ENCODE results near the gene SYNDIG1. TPM values are rescaled to one million over a fixed set of nuclear protein-coding genes. Genes with fewer than 3 reads are reported as not detected.

Gene SYNDIG1
- total RNA-seq, 2 donors from 2014 or later = 0.78 TPM; not detected in 1

GRCh38 chr20:24657196-24657595, 187.8 kb downstream of the SYNDIG1 start:
- TF ChIP-seq, protein P1, sequence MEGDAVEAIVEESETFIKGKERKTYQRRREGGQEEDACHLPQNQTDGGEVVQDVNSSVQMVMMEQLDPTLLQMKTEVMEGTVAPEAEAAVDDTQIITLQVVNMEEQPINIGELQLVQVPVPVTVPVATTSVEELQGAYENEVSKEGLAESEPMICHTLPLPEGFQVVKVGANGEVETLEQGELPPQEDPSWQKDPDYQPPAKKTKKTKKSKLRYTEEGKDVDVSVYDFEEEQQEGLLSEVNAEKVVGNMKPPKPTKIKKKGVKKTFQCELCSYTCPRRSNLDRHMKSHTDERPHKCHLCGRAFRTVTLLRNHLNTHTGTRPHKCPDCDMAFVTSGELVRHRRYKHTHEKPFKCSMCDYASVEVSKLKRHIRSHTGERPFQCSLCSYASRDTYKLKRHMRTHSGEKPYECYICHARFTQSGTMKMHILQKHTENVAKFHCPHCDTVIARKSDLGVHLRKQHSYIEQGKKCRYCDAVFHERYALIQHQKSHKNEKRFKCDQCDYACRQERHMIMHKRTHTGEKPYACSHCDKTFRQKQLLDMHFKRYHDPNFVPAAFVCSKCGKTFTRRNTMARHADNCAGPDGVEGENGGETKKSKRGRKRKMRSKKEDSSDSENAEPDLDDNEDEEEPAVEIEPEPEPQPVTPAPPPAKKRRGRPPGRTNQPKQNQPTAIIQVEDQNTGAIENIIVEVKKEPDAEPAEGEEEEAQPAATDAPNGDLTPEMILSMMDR (IDR thresholded peaks at IDR 0.05) = peak in 2 of 7 experiments; percentile 14 to 28
- TF ChIP-seq POLR2A (IDR thresholded peaks at IDR 0.05) = no peak
- Histone ChIP-seq H3K4me3 (no peak overlapping the region), H3K36me3 (replicated peaks in 1 of 2; ENCODE audit: insufficient read depth in 1 of 2, low read depth in 2 of 2) (no peaks in the 10 kb centered on the region), H3K27ac (no peak overlapping the region), H3K27me3 (no peaks in the 10 kb centered on the region), H3K4me1 (no peaks in the 10 kb centered on the region), H3K9me3 (no peaks in the 10 kb centered on the region)
- DNase-seq (peak in 3 of 4 donors; percentile 13 to 58 (median 41)), ATAC-seq (no peak)
- 42 to 62% methylated on average over 8 of the region's 8 CpGs for WGBS, 2 donors
- intact Hi-C loops (cut with DNase I) = no loop called here

DNA sequence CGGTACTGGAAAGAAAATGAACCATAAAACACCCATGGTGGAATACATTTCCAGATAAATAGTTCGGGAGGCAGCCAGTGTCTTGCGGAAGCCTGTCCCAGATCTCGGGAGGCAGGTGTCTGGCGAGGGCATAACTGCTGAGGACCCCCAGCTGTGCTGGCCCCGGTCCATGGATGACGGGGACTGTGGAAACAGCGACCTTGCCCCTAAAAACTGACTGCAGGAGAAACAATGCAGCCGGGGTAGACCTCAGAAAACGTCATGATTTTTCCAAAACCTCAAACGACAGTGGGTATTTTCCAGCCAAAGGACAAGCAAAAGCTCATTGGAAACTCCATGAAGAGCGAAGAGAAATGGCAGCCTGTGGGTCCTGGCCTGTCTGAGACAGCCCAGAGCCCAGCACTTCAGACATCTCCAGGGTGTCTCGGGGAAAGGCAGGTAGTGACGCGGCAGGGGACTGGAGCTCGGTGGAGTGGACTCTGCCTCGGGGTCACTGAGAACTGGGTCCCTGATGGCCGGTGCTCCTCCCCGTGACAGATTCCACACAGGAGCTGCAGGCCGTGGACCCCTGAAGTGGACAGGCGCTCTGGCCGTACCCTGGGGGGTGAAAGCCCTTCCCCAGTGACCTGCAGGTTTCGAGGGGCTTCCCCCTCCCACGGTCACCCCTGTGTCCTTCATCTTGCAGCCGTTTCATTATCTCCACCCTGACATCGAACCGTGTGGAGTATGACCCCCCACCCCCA, 188.6 kb downstream of the SYNDIG1 start:
- Histone ChIP-seq H3K4me3 (no peak overlapping the region), H3K27ac (no peak overlapping the region), H3K9me3 (no peaks in the 10 kb centered on the region), H3K4me1 (no peaks in the 10 kb centered on the region), H3K27me3 (no peaks in the 10 kb centered on the region), H3K36me3 (replicated peaks in 1 of 2; ENCODE audit: insufficient read depth in 1 of 2, low read depth in 2 of 2) (no peaks in the 10 kb centered on the region)
- intact Hi-C loops (cut with DNase I) = no loop called here
- DNase-seq (no peak), ATAC-seq (no peak)
- 67 to 73% methylated on average over 23 to 27 of the region's 27 CpGs for WGBS, 2 donors
- TF ChIP-seq POLR2A (IDR thresholded peaks at IDR 0.05) = no peak
- TF ChIP-seq, protein P1 (IDR thresholded peaks at IDR 0.05) = no peak

- intact Hi-C loops (cut with DNase I) = no loop called here
- Histone ChIP-seq H3K27me3 (no peaks in the 10 kb centered on the region), H3K4me1 (no peaks in the 10 kb centered on the region), H3K27ac (no peak overlapping the region), H3K36me3 (replicated peaks in 1 of 2; ENCODE audit: insufficient read depth in 1 of 2, low read depth in 2 of 2) (no peaks in the 10 kb centered on the region), H3K4me3 (no peak overlapping the region), H3K9me3 (no peaks in the 10 kb centered on the region)
- ATAC-seq = no peak
- no peak for DNase-seq
- 72 to 76% methylated on average over 17 of the region's 17 CpGs for WGBS, 2 donors
- TF ChIP-seq, protein P1 (IDR thresholded peaks at IDR 0.05) = no peak
- no peak for TF ChIP-seq POLR2A (IDR thresholded peaks at IDR 0.05)
These were observed 189.7 kb downstream of the SYNDIG1 start for GRCh38 chr20:24658920-24659660.

- ATAC-seq = no peak
- Histone ChIP-seq H3K4me1 (no peaks in the 10 kb centered on the region), H3K27ac (no peak overlapping the region), H3K4me3 (no peak overlapping the region), H3K9me3 (no peaks in the 10 kb centered on the region), H3K36me3 (replicated peaks in 1 of 2; ENCODE audit: insufficient read depth in 1 of 2, low read depth in 2 of 2) (no peaks in the 10 kb centered on the region), H3K27me3 (no peaks in the 10 kb centered on the region)
- intact Hi-C loops (cut with DNase I) = no loop called here
- no peak for TF ChIP-seq POLR2A (IDR thresholded peaks at IDR 0.05)
- TF ChIP-seq, protein P1 (IDR thresholded peaks at IDR 0.05) = no peak
- 83 to 84% methylated on average over 6 of the region's 6 CpGs for WGBS, 2 donors
- no peak for DNase-seq
These were observed 190.4 kb downstream of the SYNDIG1 start for GRCh38 chr20:24659835-24660234.

Measured in body of pancreas (tissue), 4 donors.